GM12864 (cell line): ENCODE measurements around the gene UVRAG.
A peak's percentile ranks its signal among the peaks of the same experiment; 100 is the strongest.

Experiments used
- DNase-seq: peaks from one replicate; pipeline ENCODE4 v3.0.0-alpha.2; 2011; ENCODE audit warnings: low read depth
- H3K4me3 ChIP-seq: 2 replicates; pipeline ENCODE4 v1.5.1; 2011; ENCODE audit warnings: mild to moderate bottlenecking, low read depth, low read length, control low read depth
- TF ChIP-seq, protein P1 (sequence below): IDR thresholded peaks from 2 replicates; pipeline ENCODE4 v1.5.1; 2011; ENCODE audit warnings: low read depth, mild to moderate bottlenecking, moderate library complexity, low read length, control low read depth, inconsistent platforms; ENCODE audit errors: missing control alignments

Gene UVRAG

DNA sequence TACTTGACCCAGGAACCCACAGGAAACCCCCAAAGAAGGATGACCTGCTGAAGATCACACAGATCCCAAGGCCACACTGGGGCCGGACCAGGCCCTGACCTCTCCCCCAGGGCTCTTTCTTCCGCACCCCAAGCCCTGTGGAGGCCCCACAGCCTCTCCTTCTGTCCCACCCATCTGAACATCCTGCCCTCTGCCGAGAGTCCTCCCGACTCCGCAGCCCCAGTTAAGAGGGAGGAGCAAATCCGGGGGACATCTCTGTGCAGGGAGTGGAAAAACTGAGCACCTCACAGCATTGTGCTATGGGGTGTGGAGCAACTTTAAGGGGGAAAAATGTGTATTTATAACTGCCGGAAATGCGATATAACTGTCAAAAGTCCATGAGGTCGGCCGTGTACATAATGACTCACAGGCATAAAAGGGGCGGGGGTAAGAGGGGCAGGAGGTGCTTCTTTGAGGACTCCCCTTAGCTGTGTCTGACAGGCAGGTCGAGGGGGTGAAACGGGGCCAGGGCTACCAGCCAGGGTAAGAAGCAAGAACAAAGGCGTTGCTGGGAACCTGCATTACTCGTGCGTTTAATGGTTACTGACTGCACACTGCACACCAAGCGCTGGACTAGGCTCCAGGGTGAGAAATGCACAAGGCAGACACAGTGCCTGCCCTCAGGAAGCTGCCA is 334.1 kb downstream of the UVRAG start:
- no peak for DNase-seq
- TF ChIP-seq, protein P1, sequence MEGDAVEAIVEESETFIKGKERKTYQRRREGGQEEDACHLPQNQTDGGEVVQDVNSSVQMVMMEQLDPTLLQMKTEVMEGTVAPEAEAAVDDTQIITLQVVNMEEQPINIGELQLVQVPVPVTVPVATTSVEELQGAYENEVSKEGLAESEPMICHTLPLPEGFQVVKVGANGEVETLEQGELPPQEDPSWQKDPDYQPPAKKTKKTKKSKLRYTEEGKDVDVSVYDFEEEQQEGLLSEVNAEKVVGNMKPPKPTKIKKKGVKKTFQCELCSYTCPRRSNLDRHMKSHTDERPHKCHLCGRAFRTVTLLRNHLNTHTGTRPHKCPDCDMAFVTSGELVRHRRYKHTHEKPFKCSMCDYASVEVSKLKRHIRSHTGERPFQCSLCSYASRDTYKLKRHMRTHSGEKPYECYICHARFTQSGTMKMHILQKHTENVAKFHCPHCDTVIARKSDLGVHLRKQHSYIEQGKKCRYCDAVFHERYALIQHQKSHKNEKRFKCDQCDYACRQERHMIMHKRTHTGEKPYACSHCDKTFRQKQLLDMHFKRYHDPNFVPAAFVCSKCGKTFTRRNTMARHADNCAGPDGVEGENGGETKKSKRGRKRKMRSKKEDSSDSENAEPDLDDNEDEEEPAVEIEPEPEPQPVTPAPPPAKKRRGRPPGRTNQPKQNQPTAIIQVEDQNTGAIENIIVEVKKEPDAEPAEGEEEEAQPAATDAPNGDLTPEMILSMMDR = no peak

DNA sequence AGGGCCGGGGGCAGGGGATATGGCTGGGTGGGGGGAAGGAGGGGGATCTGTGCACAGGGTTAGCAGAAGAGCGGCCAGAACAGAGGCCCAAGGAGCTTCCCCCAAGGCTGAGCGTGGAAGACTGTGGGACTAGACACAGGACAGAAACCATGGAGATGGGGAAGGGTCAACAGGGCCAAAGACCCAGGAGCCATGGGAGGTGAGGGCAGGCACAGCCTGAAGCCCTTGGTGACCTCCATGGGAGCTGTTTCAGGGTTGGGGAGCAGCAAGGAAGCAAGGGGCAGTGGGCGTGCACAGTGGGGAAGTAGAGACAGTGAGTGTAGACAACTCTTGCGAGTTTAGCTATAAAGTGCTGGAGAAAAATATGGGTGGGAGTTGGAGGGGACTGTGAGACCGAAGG is 334.7 kb downstream of the UVRAG start:
- H3K4me3 ChIP-seq = no peak overlapping the region
- TF ChIP-seq, protein P1 = no peak

More for the DNA sequence above, 334.1 kb downstream of the UVRAG start:
- no peak overlapping the region for H3K4me3 ChIP-seq

DNA sequence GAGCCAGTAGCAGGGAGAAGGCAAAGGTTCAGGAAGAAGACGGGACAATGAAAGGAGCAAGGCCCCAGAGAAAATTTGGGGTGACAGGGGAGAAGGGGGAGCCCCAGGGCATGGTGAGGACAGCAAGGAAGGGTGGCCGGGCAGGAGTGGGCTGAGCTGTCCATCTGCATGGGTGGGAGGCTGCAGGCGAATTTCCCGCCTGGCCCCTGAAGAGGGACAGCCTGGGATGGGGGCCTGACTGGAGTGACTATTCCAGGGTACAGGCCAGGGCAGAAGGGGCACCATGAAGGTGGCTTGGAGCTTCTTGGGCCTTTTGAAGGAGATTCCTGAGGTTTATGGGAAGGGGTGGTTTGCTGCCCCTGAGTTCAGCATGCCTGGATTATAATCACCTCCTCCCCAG is 335.1 kb downstream of the UVRAG start:
- no peak for DNase-seq
- TF ChIP-seq, protein P1 = no peak
- H3K4me3 ChIP-seq = no peak overlapping the region

More for the DNA sequence above, 334.7 kb downstream of the UVRAG start:
- DNase-seq = no peak

DNA sequence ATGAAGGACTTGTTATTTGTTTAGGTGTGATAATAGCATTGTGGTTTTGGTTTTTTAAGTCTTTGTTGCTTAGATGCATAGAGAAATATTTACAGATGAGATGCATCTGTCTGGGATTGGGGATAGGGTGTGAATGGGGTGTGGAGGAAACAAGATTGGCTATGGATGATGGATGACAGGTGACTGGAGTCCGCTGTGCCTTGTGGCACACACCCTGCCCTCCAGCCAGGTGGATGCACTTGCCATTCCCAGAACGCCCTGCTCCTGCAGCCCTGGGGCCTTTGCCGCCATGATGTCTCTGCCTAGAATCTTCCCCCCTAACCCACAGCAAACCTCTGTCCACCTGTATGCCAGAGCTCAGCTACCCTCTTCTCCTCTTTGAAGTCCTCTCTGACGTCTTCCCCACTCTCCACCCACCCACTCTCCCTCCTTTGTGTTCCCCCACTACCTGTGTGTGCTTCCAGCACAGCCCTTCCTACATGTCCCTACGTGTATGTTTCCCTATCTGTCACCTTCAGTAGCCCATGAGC is 336.6 kb downstream of the UVRAG start:
- no peak overlapping the region for H3K4me3 ChIP-seq
- no peak for DNase-seq
- TF ChIP-seq, protein P1 = no peak

DNA sequence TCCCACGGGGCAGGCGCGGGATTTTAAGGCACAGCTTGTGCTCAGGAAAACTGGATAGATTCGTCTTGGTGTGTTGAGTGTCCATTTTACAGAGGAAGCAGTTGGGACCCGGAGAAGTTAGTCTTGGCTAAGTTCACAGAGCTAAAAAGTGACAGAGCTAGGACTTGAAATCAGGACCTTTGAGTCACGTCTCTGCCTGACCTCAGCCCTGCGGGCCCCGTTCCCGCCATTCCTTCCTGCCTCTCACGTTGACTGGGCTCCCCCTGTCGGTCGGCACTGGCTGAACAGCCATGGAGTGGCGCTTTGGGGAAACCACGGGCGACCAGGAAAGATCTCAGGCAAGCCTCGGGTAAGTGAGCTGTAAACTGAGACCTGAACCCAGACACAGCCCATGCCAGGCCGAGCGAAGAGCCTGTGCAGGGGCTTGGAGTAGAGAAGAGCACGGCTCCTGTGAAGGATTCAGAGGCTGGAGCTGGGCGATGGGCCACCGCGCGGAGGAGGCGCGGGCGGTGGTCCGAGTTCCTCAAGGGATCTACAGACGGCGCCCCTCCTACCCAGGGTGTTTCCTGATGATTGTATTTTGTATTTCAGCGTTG is 337.2 kb downstream of the UVRAG start:
- DNase-seq = peak; percentile 60
- TF ChIP-seq, protein P1 = peak; percentile 98

DNA sequence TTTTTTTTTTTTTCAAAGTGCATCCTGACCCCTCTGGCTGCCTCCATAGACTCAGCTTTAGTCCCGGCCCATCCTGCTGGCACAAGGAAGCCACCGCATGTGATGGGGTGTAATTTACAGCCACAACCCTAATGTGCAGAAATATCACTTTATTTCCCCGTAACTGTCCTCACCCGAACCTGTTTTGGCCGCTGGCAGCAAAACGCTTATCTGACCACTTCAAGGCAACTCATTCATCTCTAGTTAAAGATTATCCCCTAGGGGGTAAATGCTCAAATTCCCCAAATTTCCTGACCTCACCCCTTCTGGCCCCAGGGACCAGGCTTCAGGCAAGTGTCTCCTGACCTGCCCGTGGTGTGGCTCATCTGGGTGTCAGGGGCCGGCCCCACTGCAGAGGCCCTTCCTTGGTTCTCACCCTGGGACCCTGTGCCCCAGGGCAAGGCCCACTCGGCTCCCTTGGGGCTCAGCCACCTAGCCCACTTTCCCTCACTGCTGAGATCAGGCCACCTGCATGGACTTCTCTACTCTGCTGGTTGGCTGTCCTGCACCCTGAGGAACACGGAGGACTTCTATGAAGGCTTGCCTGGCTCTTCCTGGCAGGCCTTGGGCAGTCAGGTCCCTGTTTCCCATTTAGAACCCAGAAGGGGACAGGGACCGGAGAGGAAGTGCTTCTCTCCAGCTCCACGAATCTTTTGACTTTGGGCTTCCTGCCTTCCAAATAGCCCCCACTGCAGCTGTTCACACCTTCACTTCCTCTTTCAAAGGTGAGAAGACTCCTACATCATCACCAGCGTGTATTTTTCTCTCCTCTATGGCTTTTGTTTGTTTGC is 337.9 kb downstream of the UVRAG start:
- peak; percentile 39 for DNase-seq
- TF ChIP-seq, protein P1 = no peak
- peak overlapping the region; percentile 48; the same call in 1 of the 2 replicates for H3K4me3 ChIP-seq

More for the DNA sequence above, 337.2 kb downstream of the UVRAG start:
- H3K4me3 ChIP-seq = peak overlapping the region; percentile 48
